GM12892 (cell line): ENCODE results near the gene STXBP5L.

ENCODE experiments used
- POLR2A ChIP-seq: IDR thresholded peaks from 2 replicates; pipeline ENCODE4 v1.6.1; 2011; ENCODE audit warnings: low read depth, low read length, control low read depth
- TAF1 ChIP-seq: IDR thresholded peaks from 2 replicates; pipeline ENCODE4 v1.6.1; 2011; ENCODE audit warnings: low read depth, mild to moderate bottlenecking, control low read depth, low read length, borderline replicate concordance

DNA sequence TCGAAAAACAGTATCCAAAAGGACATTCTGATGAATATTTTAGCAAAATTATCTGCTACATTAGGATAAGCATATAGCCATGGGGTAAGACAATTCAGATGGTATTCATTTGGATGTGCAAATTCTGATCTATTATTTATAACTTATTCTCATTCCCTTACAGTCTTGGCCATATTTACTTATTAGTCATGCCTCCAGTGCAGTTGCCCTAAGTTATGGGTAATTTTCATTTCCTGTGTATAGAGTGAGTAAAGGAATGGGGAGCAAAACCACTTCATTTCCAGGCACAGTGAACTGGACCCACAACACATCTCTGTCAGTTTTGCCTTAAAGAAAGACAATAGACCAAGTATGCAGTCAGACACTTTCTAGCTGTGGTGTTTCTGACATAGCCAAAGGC is 503.5 kb downstream of the STXBP5L start:
- TF ChIP-seq POLR2A = no peak
- TF ChIP-seq TAF1 = no peak
